ENCODE results near the gene NFIA.

The NFIA gene

DNA sequence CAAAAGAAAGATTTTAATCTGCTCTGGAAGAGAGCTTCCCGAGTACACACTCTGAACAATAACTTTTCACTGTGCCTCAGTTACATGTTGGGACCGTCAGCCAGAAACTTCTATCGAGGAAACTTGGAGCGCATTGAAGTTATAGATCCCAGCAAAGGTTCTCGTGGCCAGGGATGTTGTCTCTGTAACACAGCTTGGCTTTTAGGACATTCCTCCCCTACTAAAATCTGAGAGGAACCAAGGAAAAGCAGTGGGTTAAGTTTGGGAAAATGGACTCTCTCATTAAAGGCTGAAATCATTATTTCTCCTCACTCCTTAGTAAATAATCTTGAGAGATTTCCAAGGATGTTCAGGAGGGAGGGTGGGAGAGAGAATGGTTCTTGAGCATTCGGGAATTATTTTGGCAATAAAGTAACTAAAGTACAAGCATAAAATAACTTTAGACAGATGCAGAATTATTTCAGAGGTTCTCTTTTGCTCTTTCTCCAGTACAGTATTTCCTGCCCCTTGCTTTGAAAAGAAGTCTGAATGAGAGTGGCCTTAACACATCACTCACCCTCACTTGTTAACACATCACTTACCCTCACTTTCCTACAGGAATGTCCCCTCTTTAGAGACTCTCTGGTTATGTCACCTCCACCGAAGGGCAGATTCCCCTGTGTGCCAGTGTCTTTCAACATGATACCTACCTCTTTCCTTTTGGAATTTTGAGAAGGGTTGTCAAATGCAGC, 1.8 kb upstream of the NFIA start:
- DNase-seq (ENCODE audit: low read depth): no peak
- TF ChIP-seq, protein P1, sequence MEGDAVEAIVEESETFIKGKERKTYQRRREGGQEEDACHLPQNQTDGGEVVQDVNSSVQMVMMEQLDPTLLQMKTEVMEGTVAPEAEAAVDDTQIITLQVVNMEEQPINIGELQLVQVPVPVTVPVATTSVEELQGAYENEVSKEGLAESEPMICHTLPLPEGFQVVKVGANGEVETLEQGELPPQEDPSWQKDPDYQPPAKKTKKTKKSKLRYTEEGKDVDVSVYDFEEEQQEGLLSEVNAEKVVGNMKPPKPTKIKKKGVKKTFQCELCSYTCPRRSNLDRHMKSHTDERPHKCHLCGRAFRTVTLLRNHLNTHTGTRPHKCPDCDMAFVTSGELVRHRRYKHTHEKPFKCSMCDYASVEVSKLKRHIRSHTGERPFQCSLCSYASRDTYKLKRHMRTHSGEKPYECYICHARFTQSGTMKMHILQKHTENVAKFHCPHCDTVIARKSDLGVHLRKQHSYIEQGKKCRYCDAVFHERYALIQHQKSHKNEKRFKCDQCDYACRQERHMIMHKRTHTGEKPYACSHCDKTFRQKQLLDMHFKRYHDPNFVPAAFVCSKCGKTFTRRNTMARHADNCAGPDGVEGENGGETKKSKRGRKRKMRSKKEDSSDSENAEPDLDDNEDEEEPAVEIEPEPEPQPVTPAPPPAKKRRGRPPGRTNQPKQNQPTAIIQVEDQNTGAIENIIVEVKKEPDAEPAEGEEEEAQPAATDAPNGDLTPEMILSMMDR (IDR thresholded peaks at IDR 0.05; ENCODE audit: control insufficient read depth, insufficient read depth, low read depth, low read length, missing control alignments): no peak
- no peak overlapping the region for H3K4me3 ChIP-seq (ENCODE audit: control insufficient read depth, low read depth, low read length)

DNA sequence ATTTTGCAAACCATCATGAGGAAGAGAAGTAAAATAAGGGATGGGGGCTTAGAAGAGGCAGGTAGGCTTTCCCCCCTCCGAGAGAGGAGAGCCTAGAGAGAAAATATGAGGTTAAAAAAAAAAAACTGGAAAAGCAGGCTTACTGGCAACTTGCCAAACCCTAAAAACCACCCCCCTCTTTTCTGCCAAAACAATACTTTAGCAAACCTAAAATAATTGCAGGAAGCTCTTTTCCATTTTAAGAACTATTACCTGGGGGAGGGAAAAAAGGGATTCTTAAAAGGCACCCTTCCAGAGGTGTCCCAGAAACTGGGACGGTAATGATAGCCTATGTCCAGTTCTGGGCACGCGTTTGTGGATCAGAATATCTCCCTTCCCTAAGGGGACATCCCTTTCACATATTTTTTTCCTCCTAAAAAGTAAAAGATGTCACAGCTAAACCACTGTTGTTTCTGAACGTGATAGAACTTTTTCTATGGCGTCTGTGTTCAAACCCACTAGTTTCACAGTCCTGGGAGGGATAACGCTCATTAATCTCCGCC, 1.1 kb upstream of the NFIA start:
- DNase-seq (ENCODE audit: low read depth): no peak
- TF ChIP-seq, protein P1 (IDR thresholded peaks at IDR 0.05; ENCODE audit: control insufficient read depth, insufficient read depth, low read depth, low read length, missing control alignments): no peak
- H3K4me3 ChIP-seq (ENCODE audit: control insufficient read depth, low read depth, low read length): peak overlapping the region; percentile 75

GRCh38 chr1:61081686-61082310, 563 bp upstream of the NFIA start:
- TF ChIP-seq, protein P1 (IDR thresholded peaks at IDR 0.05; ENCODE audit: control insufficient read depth, insufficient read depth, low read depth, low read length, missing control alignments): no peak
- H3K4me3 ChIP-seq (ENCODE audit: control insufficient read depth, low read depth, low read length): peak overlapping the region; percentile 75
- DNase-seq (ENCODE audit: low read depth): no peak

- TF ChIP-seq, protein P1 (IDR thresholded peaks at IDR 0.05; ENCODE audit: control insufficient read depth, insufficient read depth, low read depth, low read length, missing control alignments): no peak
- peak overlapping the region; percentile 75 for H3K4me3 ChIP-seq (ENCODE audit: control insufficient read depth, low read depth, low read length)
- no peak for DNase-seq (ENCODE audit: low read depth)
Measured at GRCh38 chr1:61083013-61083806, 849 bp downstream of the NFIA start.

GRCh38 chr1:61083807-61084440, 1.6 kb downstream of the NFIA start:
- H3K4me3 ChIP-seq (ENCODE audit: control insufficient read depth, low read depth, low read length): peak overlapping the region; percentile 75

More at GRCh38 chr1:61083807-61084440, 1.6 kb downstream of the NFIA start:
- TF ChIP-seq, protein P1 (IDR thresholded peaks at IDR 0.05; ENCODE audit: control insufficient read depth, insufficient read depth, low read depth, low read length, missing control alignments): no peak
- DNase-seq (ENCODE audit: low read depth): no peak
